HG03095 (cell line): ENCODE data around the gene TNFRSF25.
"Not testable (repeated sequence)": the region's sequence is repeated elsewhere in the genome, so short reads cannot be mapped to it uniquely, and the experiment has no call there.

Experiments
- ATAC-seq: cut with Tn5 transposase; IDR thresholded peaks from one replicate; pipeline ENCODE4 v1.9.1; 2021; ENCODE audit warnings: moderate library complexity; ENCODE audit not compliant: unreplicated experiment

The TNFRSF25 gene

GRCh38 chr1:6470132-6471085 lies 4.4 kb upstream of the TNFRSF25 start:
- ATAC-seq = no peak

- no peak for ATAC-seq
These were observed 2.9 kb upstream of the TNFRSF25 start for GRCh38 chr1:6468729-6469461.

GRCh38 chr1:6467744-6468688 lies 2.0 kb upstream of the TNFRSF25 start:
- no peak for ATAC-seq

- ATAC-seq = no peak
These were observed 1.3 kb upstream of the TNFRSF25 start for GRCh38 chr1:6467224-6467623.

GRCh38 chr1:6466751-6467150 lies 778 bp upstream of the TNFRSF25 start:
- no peak for ATAC-seq

GRCh38 chr1:6465461-6466005 lies 440 bp downstream of the TNFRSF25 start:
- no peak for ATAC-seq

- ATAC-seq = no peak
These were observed 1.1 kb downstream of the TNFRSF25 start for GRCh38 chr1:6464915-6465314.

GRCh38 chr1:6464514-6464836 lies 1.5 kb downstream of the TNFRSF25 start:
- no peak for ATAC-seq

GRCh38 chr1:6463120-6463412 lies 2.9 kb downstream of the TNFRSF25 start:
- no peak for ATAC-seq

DNA sequence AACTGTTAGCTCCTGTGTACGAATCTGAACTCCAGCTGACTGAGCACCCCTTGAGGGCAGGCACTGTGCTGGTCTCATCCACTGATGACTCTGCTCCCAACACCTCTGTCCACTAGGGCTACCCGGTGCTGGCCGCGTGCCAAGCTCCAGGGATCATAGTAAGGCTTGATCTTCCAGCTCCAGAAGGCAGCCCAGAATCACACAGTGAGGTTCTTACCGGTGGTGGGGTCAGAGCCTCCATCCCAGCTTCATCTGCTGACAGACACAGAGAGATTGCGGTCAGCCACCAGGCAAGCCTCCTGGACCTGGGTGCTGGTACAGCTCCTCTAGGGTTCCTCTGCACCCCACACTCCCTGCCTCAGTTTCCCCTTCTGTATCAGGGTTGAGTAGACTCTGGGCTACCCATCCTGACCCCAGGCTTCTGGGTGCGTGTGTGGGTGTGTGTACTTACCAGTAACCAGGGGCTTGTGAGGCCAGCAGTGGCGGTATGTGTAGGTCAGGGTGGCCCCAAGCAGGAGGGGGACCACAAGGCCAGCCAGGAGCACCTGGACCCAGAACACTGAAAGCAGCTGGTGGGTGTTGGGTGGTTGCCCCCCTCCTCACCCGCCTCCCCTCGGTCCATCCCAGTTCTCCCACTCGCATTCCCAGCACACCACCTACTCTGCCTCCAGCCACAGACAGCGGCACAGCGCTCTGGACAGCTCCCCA lies 3.4 kb downstream of the TNFRSF25 start:
- ATAC-seq = no peak

DNA sequence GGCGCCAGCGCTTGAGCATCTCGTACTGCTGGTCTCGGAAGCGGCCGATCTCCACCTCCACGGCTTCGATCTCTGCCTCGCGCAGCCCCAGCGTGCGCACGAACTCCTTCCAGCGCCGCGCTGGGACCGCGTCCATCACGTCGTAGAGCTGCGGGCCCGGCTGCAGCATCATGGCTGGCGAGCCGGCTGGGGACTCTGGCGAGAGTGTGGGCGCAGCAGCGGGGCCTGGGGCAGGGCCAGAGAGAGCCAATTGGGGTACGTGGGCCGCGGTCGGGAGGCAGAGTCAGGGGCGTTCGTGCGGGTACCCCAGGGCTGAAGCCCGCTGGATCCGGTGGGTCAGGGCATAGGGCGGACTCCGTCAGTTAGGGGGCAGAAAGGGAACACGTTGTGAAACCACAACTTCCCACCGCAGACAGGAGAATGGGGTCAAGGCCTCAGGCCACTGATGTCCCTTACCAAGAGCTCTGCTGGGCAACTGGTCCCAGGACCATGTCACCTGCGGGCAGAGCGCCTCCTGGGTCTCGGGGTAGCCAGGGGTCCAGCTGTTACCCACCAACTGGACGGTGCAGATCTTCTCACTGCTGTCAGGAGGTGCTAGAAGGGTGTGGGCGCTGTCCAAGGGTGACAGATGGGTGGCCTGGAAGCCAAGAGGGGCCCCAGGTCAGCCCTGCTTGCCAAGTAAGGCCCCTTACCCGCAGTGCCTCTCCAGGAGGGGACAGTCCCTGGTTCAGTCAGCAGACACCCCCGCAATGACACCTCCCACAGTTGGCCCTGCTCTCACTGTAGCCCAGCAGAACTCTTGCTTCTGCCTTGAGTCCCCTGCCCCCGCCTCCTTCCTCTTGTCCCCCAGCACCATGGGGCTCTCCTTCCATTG lies 4.2 kb downstream of the TNFRSF25 start:
- no peak for ATAC-seq

- no peak for ATAC-seq
These were observed 4.9 kb downstream of the TNFRSF25 start for GRCh38 chr1:6461051-6461530.

DNA sequence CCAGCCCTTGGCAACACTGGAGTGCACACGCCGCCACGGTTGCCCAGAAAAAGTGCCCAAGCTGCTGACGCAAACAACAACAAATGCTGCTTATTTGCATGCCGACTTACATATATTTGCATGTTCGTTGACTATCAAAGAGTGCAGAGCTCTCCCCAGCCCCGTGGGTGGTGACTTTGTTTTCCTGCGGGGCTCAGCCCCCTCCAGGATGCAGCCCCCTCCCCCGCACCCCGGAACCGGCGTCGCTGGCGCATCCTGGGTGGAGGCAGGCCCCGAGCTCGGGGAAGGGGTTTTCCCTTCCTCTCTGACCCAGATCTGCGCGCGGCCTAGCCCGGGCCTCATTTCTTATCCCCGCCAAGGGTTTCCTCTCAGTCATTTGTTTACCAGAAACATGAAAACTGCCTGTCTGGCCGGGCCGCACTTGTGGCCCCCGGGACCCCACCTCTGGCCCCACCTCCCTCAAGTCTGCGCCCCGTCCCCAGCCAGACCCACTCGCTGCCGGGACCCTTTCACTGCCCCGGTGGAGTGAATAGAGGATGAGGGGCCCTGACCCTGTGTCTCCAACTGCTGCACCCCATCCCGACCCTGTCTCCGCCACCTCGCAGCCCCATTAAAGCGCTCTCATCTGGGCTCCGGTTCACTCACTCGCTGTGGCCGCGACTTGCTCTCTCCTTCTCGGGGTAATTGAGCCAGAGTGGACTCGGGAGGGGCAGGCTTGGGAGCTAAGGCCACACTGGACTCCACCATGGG lies 5.5 kb downstream of the TNFRSF25 start:
- ATAC-seq = no peak

- ATAC-seq = no peak
These were observed 6.1 kb downstream of the TNFRSF25 start for GRCh38 chr1:6459850-6460265.

DNA sequence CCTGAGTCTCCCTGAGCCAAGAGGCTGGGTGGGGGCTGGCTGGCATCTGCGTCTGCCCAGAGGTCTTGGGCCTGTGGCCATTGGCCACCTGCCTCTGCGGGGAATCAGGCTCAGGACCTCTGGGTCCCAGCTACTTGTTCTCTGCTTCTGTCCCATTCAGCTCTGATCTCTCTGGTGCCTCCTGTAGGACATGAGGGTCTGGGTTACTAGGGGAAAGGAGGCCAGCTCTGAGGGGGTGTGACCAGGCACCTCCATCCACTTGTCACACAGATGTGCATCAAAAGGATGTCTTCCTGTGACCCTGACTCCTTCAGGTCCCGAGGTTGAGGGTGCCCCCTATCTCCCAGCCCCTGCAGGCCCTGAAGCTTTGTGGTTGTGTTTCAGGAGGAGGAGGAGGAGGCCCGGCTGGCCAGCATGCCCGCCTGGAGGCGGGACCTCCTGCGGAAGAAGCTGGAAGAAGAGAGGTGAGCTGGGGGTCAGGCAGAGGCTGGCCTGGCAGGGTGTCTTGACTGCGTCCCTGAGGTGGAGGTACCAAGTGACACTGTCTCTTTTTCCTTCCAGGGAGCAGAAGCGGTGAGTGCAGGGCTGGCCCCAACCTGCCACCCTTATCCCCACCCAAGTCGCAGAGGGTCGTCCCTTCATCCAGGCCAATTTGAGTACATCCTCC lies 9.0 kb downstream of the TNFRSF25 start:
- ATAC-seq = no peak

DNA sequence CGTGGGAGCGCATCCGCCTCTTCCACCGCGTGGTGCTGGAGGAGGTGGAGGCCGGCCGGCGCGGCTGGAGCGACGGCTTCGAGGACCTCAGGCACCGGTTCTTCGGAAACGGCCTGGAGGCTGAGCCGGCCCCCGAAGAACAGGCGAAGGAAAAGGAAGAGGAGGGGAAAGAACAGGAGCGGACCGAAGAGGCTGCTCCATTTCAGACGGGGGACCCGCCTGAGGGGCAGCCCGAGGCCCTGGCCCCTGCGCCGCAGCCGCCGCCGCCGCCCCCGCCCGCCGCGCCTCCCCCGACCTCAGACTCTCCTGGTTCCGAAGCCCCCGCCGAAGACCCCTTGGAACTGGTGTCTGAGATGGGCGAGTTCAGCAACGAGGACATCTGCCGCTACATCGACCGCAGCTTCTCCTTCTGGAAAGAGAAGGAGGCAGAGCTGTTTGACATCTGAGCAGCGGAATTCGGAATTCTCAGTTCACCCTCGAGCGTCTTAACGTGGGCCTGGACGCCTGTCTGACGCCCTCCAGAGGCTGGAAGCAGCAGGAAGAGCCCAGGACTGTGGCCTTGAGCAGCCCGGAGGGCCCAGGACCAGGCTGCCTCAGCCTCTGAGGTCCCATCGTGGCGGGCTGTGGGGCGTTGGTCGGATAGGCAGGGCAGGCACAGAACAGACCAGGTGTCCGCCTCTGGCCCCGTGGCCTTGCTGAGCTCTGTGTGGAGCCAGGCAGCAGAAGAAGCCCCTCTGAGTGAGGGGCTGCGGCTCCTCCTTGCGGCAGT lies 10.0 kb downstream of the TNFRSF25 start:
- not testable (repeated sequence) for ATAC-seq
